ENCODE measurements around the gene CCDC186.

DNA sequence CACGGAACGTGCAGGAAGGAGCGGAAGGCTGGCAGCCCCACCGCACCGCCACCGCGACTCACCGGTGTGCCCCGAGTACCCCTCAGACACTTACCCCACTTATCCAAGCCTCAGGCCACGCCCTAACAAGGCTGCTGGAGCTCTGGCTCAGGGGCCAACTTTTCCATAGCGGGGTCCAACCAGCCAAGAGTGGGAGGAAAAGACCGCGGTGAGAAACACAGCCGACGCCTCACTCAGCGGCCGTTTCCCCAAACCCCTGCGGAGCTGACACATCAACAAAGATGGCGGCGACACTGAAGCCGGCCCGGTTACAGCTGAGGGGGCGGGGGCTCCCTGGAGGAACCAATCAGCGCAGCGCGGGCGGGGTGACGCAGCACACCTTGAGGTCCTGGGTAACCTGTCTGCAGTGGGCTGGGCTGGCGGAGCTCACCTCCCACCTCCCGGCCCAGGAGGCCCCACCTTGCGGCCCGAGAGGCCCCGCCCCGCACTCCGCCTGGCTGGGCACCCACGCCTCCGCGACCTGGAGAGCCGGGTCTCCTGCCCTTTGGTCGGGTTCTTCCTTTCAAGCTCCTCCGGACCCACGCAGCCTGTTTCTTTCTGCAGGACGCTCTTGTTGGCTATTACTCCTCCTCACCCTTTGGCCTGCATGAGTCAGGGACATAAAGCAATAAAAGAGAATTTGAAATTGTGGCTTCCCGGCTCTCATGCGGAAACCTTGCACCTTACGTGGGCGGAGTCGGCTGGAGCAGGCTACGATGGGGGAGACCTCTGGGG lies at the start of gene CCDC186:
- TF ChIP-seq, protein P1, sequence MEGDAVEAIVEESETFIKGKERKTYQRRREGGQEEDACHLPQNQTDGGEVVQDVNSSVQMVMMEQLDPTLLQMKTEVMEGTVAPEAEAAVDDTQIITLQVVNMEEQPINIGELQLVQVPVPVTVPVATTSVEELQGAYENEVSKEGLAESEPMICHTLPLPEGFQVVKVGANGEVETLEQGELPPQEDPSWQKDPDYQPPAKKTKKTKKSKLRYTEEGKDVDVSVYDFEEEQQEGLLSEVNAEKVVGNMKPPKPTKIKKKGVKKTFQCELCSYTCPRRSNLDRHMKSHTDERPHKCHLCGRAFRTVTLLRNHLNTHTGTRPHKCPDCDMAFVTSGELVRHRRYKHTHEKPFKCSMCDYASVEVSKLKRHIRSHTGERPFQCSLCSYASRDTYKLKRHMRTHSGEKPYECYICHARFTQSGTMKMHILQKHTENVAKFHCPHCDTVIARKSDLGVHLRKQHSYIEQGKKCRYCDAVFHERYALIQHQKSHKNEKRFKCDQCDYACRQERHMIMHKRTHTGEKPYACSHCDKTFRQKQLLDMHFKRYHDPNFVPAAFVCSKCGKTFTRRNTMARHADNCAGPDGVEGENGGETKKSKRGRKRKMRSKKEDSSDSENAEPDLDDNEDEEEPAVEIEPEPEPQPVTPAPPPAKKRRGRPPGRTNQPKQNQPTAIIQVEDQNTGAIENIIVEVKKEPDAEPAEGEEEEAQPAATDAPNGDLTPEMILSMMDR (IDR thresholded peaks at IDR 0.05; ENCODE audit: borderline replicate concordance, extremely low read depth, low read length, poor library complexity, severe bottlenecking) = no peak
- TF ChIP-seq EZH2 (IDR thresholded peaks at IDR 0.05; ENCODE audit: borderline replicate concordance, low read depth, low read length, severe bottlenecking) = no peak

Data from DND-41 (cell line).